GM12878 (cell line): Measurements from ENCODE around the gene RAD51B. TPM values are rescaled to one million over a fixed set of nuclear protein-coding genes. Genes with fewer than 3 reads are reported as not detected.

Experiments used
- ATAC-seq: fragments of 200-7000 bp; cut with Tn5 transposase; 3 replicates; pipeline ENCODE4 v1.9.1; 2020; ENCODE audit warnings: mild to moderate bottlenecking, moderate library complexity
- BruUV-seq: library from RNA; stranded (reverse); fragments of 400-500 nt; replicated peaks from 2 replicates; lab custom pipeline; 2021; lab: Mats Ljungman, UMichigan
- CTCF ChIA-PET: fragments of 300-600 bp; sonication (Branson Sonifier 250); formaldehyde crosslinking; extraction: SDS; loops from one replicate; lab custom pipeline; 2021; ENCODE audit warnings: inconsistent platforms; lab: Yijun Ruan, JAX
- POLR2A ChIA-PET: fragments of 350-600 bp; formaldehyde crosslinking; extraction: SDS; loops from one replicate; lab custom pipeline; 2021; ENCODE audit warnings: inconsistent platforms; lab: Charles Lee
- RAD21 ChIA-PET: fragments of 300-600 bp; sonication (Branson Sonifier 250); formaldehyde crosslinking; loops from one replicate; lab custom pipeline; 2023; ENCODE audit warnings: antibody characterized with exemption; ENCODE audit not compliant: unreplicated experiment; lab: Charles Lee
- SMC1A ChIA-PET: fragments of 300-600 bp; sonication (Branson Sonifier 250); formaldehyde crosslinking; loops from one replicate; lab custom pipeline; 2023; ENCODE audit not compliant: unreplicated experiment, uncharacterized antibody; lab: Charles Lee
- DNase-seq: peaks from one replicate; pipeline ENCODE4 v3.0.0-alpha.2; 2011; ENCODE audit warnings: low read depth, low spot score
- FAIRE-seq: peaks from 3 replicates; lab custom pipeline; 2011; peaks lifted over from hg19 to GRCh38; lab: Jason Lieb, UNC
- H2AFZ ChIP-seq: 2 replicates; pipeline ENCODE4 v1.6.0; 2011; ENCODE audit warnings: low read depth, low read length, control low read depth; ENCODE audit not compliant: control insufficient read depth
- H3K27ac ChIP-seq: 2 replicates; pipeline ENCODE4 v1.5.1; 2011; ENCODE audit warnings: control low read depth; ENCODE audit not compliant: control insufficient read depth, insufficient read depth
- H3K27me3 ChIP-seq, 2 experiments: replicated peaks in 1 of 2; 2 replicates each; pipeline versions ENCODE4 v1.6.0 to v1.6.1; 2011; ENCODE audit warnings: low read length in 1 of 2; ENCODE audit not compliant: control insufficient read depth in 2 of 2, insufficient read depth in 2 of 2
- H3K36me3 ChIP-seq, 2 experiments: 2 replicates each; pipeline ENCODE4 v1.5.1; 2011; ENCODE audit warnings: low read length in 1 of 2; ENCODE audit not compliant: control insufficient read depth in 2 of 2, insufficient read depth in 2 of 2
- H3K4me1 ChIP-seq: 2 replicates; pipeline ENCODE4 v1.6.1; 2011; ENCODE audit warnings: mild to moderate bottlenecking, low read length, moderate library complexity, mixed read lengths; ENCODE audit not compliant: control insufficient read depth, insufficient read depth
- H3K4me2 ChIP-seq: 2 replicates; pipeline ENCODE4 v1.6.0; 2011; ENCODE audit warnings: control low read depth; ENCODE audit not compliant: control insufficient read depth, insufficient read depth
- H3K4me3 ChIP-seq: fragments of 200-600 bp; sonication (generic); 2 replicates; pipeline ENCODE4 v1.5.1; 2016
- H3K79me2 ChIP-seq: 2 replicates; pipeline ENCODE4 v1.6.0; 2011; ENCODE audit warnings: low read length; ENCODE audit not compliant: control insufficient read depth, insufficient read depth
- H3K9ac ChIP-seq: 2 replicates; pipeline ENCODE4 v1.8.0; 2011; ENCODE audit warnings: low read length, control low read depth, mixed read lengths; ENCODE audit not compliant: control insufficient read depth, insufficient read depth
- H3K9me3 ChIP-seq: replicated peaks from 3 replicates; pipeline ENCODE4 v1.5.1; 2011; ENCODE audit warnings: mild to moderate bottlenecking, low read length; ENCODE audit not compliant: control insufficient read depth, insufficient read depth
- H4K20me1 ChIP-seq: 2 replicates; pipeline ENCODE4 v1.6.0; 2011; ENCODE audit not compliant: control insufficient read depth, insufficient read depth
- EZH2 ChIP-seq: IDR thresholded peaks from 2 replicates; pipeline ENCODE4 v1.6.1; 2012; ENCODE audit warnings: low read depth, mild to moderate bottlenecking, control low read depth, inconsistent platforms, low read length, borderline replicate concordance; ENCODE audit not compliant: control insufficient read depth
- JUNB ChIP-seq: IDR thresholded peaks from 2 replicates; pipeline ENCODE4 v1.6.1; 2016; ENCODE audit warnings: antibody characterized with exemption, mild to moderate bottlenecking
- NR2F1 ChIP-seq: fragments of 450-650 bp; conservative IDR thresholded peaks from 2 replicates; pipeline ENCODE4 v1.6.1; 2017; ENCODE audit warnings: mild to moderate bottlenecking
- RBBP5 ChIP-seq: fragments of 200-600 bp; sonication (generic); conservative IDR thresholded peaks from 2 replicates; pipeline ENCODE4 v1.6.1; 2016
- TAF1 ChIP-seq: IDR thresholded peaks from 2 replicates; pipeline ENCODE4 v1.6.1; 2011; ENCODE audit warnings: mild to moderate bottlenecking, low read depth, low read length, borderline replicate concordance
- TCF3 ChIP-seq: IDR thresholded peaks from 2 replicates; pipeline ENCODE4 v1.6.1; 2012; ENCODE audit warnings: low read depth, mild to moderate bottlenecking, low read length, borderline replicate concordance; ENCODE audit not compliant: insufficient read depth
- YY1 ChIP-seq: IDR thresholded peaks from 2 replicates; pipeline ENCODE4 v1.6.1; 2011; ENCODE audit warnings: low read depth, mild to moderate bottlenecking, low read length
- ZNF384 ChIP-seq: IDR thresholded peaks from 2 replicates; pipeline ENCODE4 v1.6.1; 2012; ENCODE audit warnings: low read depth, mild to moderate bottlenecking, low read length, improper control_type of control experiment, borderline replicate concordance
- WGBS: methylation state at CpG from one replicate; pipeline ENCODE4 v1.1.6; 2016; ENCODE audit warnings: low lambda C conversion rate; ENCODE audit not compliant: insufficient replicate concordance, insufficient coverage; ENCODE audit errors: missing lambda C conversion rate; 5-methylcytosine and 5-hydroxymethylcytosine counted together
- in situ Hi-C: fragments of 300-500 bp; cut with MboI; formaldehyde crosslinking; loops from 9 replicates; pipeline ENCODE4 v1.14.3; 2018; ENCODE audit warnings: mixed read lengths
- intact Hi-C: fragments of 100-400 bp; cut with micrococcal nuclease; formaldehyde crosslinking; loops from one replicate; pipeline ENCODE4 v1.14.2; 2022; ENCODE audit not compliant: unreplicated experiment
- polyA plus RNA-seq, 11 experiments: library from polyadenylated mRNA; depleted of rRNA in 4 of 11; unstranded in 6 of 11; stranded (reverse) in 5 of 11; fragments of >200 nt; fragmentation: Nextera tagmentation in 4 of 11; fragmentation: Illumina TruSeq in 1 of 11; extraction: Ambion mirVana in 4 of 11; extraction: Trizol in 1 of 11; gene quantifications; 1 replicate in 1 of 11; 2 replicates in 10 of 11; pipeline versions ENCODE4 v1.2.1 to v1.2.3, GENCODE V29; 2011 to 2016; ENCODE audit warnings: inconsistent platforms in 2 of 11, missing spikeins in 2 of 11, low read depth in 1 of 11
- total RNA-seq, 4 experiments: library from RNA; depleted of rRNA in 3 of 4; stranded (reverse); fragments of >200 nt in 3 of 4; fragmentation: Illumina TruSeq in 1 of 4; extraction: Trizol in 1 of 4; gene quantifications; 2 replicates each; pipeline versions ENCODE4 v1.2.1 to v1.2.3, GENCODE V29; 2013 to 2021
- TF ChIP-seq, protein P1 (sequence below): IDR thresholded peaks from 2 replicates; pipeline ENCODE4 v1.6.1; 2011; ENCODE audit warnings: borderline replicate concordance, low read depth, mild to moderate bottlenecking, moderate library complexity, low read length; ENCODE audit not compliant: insufficient read depth, poor library complexity, severe bottlenecking
- TF ChIP-seq, protein P2 (sequence below): fragments of 450-650 bp; IDR thresholded peaks from 2 replicates; pipeline ENCODE4 v1.6.1; 2017; ENCODE audit warnings: low read depth, mild to moderate bottlenecking, moderate library complexity
- TF ChIP-seq, protein P3 (sequence below): fragments of 450-650 bp; IDR thresholded peaks from 2 replicates; pipeline ENCODE4 v1.6.1; 2017; ENCODE audit warnings: borderline replicate concordance
- TF ChIP-seq, protein P4 (sequence below): fragments of 450-650 bp; formaldehyde crosslinking; IDR thresholded peaks from 2 replicates; pipeline ENCODE4 v1.5.0; 2022; ENCODE audit warnings: mild to moderate bottlenecking, missing genetic modification characterization
- TF ChIP-seq, protein P5 (sequence below): fragments of 450-650 bp; IDR thresholded peaks from 2 replicates; pipeline ENCODE4 v1.6.1; 2014; ENCODE audit warnings: mild to moderate bottlenecking

RAD51B gene
- total and polyA plus RNA-seq, 10 of the 15 experiments (the other 5 are each of a cell fraction or from before 2014, with no cell fraction given) = 9.8 to 26.8 (median 21.3) TPM

DNA sequence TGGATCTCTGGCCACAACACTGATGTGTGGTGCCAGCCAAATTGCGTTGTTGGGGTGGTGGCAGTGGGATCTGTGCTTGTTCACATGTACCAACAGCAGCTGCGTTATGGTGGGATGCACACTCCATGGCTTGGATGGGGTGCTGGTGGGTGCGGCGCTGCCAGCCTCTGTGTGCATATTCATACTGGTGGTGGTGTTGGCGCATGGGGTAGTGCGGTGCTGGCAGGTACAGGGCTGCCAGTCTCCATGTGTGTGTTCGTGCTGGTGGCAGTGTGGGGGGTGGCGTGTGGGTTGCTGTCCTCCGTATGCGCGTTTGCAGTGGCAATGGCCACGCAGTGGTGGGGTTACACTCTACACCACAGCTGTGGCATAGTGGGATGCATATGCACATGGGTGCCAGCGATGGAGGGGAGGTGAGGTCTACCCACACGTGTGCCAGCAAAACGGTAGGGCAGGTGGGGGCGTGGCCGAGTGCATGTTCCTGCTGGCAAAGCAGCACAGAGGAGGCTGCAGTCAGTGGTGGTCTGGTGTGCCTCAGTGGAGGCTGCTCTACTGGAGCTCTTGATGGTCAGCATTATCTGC, 26.5 kb downstream of the RAD51B start:
- Histone ChIP-seq H3K4me3 (no peak overlapping the region), H3K9ac (no peak overlapping the region), H3K9me3 (no peaks in the 10 kb centered on the region; the same call in 2 of the 3 replicates), H2AFZ (no peak overlapping the region), H3K36me3 (no peaks in the 10 kb centered on the region; a peak in 2 of 4 replicates), H3K27me3 (no peaks in the 10 kb centered on the region), H3K79me2 (no peaks in the 10 kb centered on the region), H3K4me1 (no peaks in the 10 kb centered on the region), H4K20me1 (no peaks in the 10 kb centered on the region), H3K27ac (no peak overlapping the region), H3K4me2 (no peak overlapping the region)
- ChIA-PET POLR2A (no interaction called here), RAD21 (no interaction called here), SMC1A (interaction anchor here (1.4 kb wide), 1 partner anchor 10 kb away, joined by 3 read pairs; no protein-coding TSS in a partner anchor), CTCF (no interaction called here)
- no peak for FAIRE-seq
- no peak for DNase-seq
- in situ Hi-C loops (no loop called here), intact Hi-C loops (no loop called here)
- ATAC-seq = no peak
- 94% methylated on average over 17 of the region's 17 CpGs for whole genome bisulfite sequencing
- BruUV-seq = no TSS peak
- TF ChIP-seq, protein P1, sequence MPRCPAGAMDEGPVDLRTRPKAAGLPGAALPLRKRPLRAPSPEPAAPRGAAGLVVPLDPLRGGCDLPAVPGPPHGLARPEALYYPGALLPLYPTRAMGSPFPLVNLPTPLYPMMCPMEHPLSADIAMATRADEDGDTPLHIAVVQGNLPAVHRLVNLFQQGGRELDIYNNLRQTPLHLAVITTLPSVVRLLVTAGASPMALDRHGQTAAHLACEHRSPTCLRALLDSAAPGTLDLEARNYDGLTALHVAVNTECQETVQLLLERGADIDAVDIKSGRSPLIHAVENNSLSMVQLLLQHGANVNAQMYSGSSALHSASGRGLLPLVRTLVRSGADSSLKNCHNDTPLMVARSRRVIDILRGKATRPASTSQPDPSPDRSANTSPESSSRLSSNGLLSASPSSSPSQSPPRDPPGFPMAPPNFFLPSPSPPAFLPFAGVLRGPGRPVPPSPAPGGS = no peak
- TF ChIP-seq, protein P2, sequence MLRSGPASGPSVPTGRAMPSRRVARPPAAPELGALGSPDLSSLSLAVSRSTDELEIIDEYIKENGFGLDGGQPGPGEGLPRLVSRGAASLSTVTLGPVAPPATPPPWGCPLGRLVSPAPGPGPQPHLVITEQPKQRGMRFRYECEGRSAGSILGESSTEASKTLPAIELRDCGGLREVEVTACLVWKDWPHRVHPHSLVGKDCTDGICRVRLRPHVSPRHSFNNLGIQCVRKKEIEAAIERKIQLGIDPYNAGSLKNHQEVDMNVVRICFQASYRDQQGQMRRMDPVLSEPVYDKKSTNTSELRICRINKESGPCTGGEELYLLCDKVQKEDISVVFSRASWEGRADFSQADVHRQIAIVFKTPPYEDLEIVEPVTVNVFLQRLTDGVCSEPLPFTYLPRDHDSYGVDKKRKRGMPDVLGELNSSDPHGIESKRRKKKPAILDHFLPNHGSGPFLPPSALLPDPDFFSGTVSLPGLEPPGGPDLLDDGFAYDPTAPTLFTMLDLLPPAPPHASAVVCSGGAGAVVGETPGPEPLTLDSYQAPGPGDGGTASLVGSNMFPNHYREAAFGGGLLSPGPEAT = no peak
- no peak for TF ChIP-seq ZNF384
- no peak for TF ChIP-seq JUNB
- TF ChIP-seq TAF1 = no peak
- no peak for TF ChIP-seq TCF3
- TF ChIP-seq, protein P3, sequence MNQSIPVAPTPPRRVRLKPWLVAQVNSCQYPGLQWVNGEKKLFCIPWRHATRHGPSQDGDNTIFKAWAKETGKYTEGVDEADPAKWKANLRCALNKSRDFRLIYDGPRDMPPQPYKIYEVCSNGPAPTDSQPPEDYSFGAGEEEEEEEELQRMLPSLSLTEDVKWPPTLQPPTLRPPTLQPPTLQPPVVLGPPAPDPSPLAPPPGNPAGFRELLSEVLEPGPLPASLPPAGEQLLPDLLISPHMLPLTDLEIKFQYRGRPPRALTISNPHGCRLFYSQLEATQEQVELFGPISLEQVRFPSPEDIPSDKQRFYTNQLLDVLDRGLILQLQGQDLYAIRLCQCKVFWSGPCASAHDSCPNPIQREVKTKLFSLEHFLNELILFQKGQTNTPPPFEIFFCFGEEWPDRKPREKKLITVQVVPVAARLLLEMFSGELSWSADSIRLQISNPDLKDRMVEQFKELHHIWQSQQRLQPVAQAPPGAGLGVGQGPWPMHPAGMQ = no peak
- no peak for TF ChIP-seq EZH2
- no peak for TF ChIP-seq RBBP5
- no peak for TF ChIP-seq NR2F1
- no peak for TF ChIP-seq YY1
- TF ChIP-seq, protein P4, sequence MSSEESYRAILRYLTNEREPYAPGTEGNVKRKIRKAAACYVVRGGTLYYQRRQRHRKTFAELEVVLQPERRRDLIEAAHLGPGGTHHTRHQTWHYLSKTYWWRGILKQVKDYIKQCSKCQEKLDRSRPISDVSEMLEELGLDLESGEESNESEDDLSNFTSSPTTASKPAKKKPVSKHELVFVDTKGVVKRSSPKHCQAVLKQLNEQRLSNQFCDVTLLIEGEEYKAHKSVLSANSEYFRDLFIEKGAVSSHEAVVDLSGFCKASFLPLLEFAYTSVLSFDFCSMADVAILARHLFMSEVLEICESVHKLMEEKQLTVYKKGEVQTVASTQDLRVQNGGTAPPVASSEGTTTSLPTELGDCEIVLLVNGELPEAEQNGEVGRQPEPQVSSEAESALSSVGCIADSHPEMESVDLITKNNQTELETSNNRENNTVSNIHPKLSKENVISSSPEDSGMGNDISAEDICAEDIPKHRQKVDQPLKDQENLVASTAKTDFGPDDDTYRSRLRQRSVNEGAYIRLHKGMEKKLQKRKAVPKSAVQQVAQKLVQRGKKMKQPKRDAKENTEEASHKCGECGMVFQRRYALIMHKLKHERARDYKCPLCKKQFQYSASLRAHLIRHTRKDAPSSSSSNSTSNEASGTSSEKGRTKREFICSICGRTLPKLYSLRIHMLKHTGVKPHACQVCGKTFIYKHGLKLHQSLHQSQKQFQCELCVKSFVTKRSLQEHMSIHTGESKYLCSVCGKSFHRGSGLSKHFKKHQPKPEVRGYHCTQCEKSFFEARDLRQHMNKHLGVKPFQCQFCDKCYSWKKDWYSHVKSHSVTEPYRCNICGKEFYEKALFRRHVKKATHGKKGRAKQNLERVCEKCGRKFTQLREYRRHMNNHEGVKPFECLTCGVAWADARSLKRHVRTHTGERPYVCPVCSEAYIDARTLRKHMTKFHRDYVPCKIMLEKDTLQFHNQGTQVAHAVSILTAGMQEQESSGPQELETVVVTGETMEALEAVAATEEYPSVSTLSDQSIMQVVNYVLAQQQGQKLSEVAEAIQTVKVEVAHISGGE (CRISPR knock-in tag) = no peak
- TF ChIP-seq, protein P5, sequence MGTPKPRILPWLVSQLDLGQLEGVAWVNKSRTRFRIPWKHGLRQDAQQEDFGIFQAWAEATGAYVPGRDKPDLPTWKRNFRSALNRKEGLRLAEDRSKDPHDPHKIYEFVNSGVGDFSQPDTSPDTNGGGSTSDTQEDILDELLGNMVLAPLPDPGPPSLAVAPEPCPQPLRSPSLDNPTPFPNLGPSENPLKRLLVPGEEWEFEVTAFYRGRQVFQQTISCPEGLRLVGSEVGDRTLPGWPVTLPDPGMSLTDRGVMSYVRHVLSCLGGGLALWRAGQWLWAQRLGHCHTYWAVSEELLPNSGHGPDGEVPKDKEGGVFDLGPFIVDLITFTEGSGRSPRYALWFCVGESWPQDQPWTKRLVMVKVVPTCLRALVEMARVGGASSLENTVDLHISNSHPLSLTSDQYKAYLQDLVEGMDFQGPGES = no peak
